SIG-M5 treated with dmso at 0.1 percent for 504 hours (cell line): ENCODE results near the gene CAMTA1.
"Not testable (repeated sequence)": the region's sequence is repeated elsewhere in the genome, so short reads cannot be mapped to it uniquely, and the experiment has no call there.

Source experiments
- DNase-seq: peaks from one replicate; lab custom pipeline; 2025; ENCODE audit not compliant: unreplicated experiment; lab: John Stamatoyannopoulos, UW

The CAMTA1 gene

DNA sequence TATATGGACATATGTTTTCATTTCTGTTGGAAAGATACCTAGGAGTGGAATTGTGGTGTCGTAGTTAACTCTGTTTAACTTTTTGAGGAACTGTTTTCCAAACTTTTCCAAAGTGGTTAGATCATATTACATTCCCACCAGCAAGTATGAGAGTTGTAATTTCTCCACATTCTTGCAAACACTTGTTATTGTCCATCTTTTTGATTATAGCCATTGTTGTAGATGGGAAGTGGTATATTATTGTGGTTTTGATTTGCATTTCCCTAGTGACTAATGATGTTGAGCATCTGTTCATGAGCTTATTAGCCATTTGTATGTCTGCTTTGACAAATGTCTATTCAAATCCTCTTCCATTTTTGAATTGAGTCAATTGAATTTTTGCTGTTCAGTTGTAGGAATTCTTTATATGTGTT, 19.8 kb downstream of the CAMTA1 start:
- DNase-seq, result no peak

- no peak for DNase-seq
Observed at GRCh38 chr1:6807782-6808181, 22.5 kb downstream of the CAMTA1 start.

- no peak for DNase-seq
Observed at GRCh38 chr1:6809461-6809860, 24.2 kb downstream of the CAMTA1 start.

DNA sequence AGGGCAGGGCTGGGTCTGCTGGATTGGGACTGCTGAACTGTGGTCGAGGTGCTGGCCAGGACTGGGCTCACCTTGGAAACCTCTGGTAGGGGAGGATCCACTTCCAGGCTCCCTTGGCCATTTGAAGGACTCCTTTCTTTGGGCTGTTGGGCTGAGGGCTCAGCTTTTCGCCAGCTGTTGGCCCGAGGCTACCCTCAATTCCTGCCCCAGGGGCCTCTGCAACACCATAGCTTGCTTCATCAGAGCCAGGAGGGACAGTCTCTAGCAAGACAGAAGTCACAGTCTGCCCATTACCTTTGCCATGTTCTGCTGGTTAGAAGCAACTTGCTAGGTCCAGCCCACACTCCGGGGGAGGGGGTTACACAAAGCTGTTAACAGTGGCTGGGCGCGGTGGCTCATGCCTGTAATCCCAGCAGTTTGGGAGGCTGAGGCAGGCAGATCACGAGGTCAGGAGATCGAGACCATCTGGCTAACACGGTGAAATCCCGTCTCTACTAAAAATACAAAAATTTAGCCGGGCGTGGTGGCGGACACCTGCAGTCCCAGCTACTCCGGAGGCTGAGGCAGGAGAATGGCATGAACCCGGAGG, 25.0 kb downstream of the CAMTA1 start:
- not testable (repeated sequence) for DNase-seq

DNA sequence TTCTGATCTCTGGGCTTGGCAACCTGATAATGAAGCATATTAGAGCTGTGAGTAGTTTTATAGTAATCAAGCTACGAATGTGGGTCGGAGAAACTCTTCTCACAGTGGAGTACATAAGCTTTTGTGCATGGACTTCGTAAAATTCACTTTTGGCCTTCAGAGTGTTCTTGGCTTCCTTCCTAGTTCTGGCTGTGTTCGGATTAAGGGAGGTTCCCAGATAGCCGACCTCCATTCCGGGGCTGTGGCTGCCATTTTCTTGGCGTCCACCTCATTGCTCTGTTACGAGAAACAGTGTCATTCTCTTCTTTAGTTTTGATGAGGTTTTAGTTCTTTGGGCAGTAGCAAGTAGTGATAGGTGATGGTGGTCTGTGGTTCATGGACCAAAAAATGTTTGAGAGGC, 26.3 kb downstream of the CAMTA1 start:
- no peak for DNase-seq

GRCh38 chr1:6813165-6813564, 27.9 kb downstream of the CAMTA1 start:
- DNase-seq, result no peak

- DNase-seq, result no peak
Observed at GRCh38 chr1:6815726-6816125, 30.5 kb downstream of the CAMTA1 start.

- DNase-seq, result no peak
Observed at GRCh38 chr1:6819246-6820040, 34.2 kb downstream of the CAMTA1 start.

DNA sequence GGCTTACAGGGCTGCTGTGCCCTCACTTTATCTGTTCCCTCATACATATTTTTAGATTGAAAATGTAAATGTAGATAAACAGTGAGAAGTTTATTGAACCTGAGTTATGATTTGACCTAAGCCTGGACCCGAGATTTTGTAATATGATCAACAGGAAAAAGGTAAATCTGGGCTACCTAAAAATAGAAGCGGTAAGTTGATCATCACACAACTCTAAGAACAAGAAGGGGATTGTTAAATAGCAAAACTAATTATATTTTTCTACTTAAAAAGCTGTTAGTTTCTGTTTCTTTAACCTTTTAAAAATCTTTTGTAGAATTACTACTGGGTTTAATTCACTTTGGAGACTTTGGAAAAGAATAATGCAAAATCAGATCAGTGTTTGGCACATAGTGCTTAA, 35.6 kb downstream of the CAMTA1 start:
- DNase-seq, result no peak

GRCh38 chr1:6822530-6823359, 37.5 kb downstream of the CAMTA1 start:
- no peak for DNase-seq

DNA sequence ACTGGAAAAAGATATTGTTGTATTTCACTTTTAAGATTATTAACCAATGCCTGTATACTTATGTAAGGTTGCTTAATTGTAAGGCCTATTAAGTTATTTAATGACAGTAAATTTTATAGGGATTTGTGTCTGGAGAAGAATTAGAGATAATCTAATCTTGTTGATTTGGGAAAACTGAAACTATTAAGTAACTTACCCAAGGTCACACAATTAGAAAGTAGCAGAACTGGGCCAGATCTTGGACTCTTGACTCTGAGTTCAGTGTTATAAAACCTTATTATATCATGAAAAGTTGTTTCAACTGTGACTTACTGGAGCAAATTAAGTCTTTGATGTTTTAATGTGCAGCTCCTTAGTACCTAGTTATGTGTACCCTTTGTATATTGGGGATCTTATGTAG, 38.5 kb downstream of the CAMTA1 start:
- DNase-seq, result no peak

DNA sequence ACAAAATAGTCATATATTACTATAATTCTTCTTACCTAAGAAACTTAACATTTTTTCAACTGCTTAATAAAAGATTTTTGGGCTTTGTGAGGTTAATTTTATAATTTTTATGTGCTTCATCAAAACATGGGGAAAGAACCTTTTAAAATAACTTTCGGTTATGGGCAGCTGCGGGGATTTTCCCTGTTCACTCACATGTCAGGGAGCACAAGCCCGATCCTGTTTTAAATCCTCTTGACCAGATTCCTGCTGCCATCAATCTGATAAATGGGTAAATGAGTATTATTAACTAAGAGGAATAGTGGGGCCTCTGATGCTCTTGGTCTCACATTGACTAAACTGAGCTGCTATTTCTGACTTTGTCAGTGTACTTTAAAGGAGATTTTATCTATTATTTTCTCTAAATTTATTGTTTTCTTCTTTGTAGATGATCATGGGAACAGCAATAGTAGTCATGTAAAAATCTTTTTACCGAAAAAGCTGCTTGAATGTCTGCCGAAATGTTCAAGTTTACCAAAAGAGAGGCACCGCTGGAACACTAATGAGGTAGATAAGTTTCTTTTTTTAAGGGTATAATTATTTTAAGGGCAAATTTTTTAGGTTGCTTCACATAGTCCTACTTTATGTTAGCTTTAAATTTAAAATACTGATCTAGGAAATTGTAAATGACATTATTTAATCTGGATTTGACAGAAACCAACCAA, 39.6 kb downstream of the CAMTA1 start:
- no peak for DNase-seq

DNA sequence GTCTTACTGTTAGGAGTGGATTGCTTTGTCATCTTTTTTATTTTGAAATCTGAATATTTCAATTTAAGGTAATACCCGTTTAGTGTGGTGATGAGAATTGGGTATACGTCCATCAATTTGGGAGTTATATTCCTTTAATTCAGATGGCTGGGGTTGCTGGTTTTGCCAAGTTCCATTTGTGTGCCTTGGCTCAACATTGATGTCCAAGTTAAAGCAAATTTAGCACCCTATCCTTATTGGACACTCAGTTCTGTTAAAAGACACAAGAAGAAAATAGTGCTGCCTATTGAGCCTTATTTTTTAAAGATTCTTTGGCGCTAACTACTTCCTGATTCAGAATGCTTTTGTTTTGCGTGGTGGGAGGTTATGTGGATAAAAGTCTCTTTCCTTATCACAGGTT, 40.6 kb downstream of the CAMTA1 start:
- DNase-seq, result no peak

DNA sequence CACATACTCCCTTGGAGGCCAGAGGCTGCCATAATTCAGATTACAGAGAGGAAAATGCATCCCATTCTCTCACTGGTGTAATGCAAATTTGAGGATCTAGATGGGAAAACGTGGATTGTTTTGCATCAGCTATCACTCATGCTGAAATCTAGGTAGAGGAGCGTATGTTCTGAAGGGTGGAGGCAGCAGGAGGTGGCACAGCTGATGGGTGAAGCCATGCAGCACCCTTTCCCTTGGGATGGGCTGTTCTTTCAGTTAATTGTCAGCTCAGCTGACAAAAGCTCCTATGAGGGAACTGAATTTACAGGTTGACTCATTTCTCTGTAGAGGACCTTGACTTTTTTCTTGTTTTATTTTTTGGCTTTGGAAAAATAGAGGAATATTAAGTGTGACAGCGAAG, 41.8 kb downstream of the CAMTA1 start:
- no peak for DNase-seq

DNA sequence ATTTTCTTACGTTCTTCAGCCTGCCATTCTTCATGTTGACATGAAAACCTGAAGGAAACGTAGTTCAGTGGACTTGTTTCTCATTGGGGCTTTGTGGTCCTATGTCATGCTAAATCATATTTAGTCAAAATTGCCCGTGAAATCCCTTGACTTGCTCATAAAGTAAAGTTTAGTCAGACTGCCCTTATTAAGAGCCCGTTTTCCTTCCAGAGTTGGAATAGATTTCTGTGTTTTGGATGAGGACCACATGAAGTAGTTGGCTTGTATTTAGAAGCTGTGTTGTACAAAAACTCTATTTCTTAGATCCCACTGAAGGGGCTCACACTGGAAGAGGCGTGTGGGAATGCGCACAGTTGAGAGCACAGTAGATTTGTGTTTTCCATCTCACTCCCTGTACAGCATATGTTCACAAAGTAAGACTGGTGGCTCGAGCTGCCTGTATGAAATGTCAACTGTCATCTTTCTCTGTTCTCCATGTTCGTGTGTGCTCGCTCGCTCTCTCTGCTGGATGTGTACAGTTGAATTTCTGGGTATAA, 42.4 kb downstream of the CAMTA1 start:
- DNase-seq, result no peak

DNA sequence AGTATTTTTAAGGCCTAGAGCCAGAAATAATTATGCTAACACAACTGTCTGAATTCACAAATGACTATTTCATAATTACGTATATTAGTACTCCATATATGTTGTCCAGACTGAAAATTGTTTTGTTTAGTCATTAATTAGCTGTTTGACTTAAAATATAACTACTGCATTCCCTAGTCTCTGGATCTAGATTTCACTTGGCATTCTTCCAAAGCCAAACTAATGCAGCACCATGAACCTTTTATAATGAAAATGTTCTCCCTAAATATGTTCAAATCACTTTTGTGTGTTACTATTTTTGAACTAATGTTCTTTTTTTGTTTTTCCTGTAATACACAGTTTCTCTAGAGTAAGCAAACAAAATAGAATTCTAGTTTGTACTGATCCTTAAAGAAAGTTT, 46.1 kb downstream of the CAMTA1 start:
- no peak for DNase-seq

- not testable (repeated sequence) for DNase-seq
Observed at GRCh38 chr1:6832006-6832405, 46.8 kb downstream of the CAMTA1 start.

- no peak for DNase-seq
Observed at GRCh38 chr1:6832531-6833188, 47.4 kb downstream of the CAMTA1 start.

DNA sequence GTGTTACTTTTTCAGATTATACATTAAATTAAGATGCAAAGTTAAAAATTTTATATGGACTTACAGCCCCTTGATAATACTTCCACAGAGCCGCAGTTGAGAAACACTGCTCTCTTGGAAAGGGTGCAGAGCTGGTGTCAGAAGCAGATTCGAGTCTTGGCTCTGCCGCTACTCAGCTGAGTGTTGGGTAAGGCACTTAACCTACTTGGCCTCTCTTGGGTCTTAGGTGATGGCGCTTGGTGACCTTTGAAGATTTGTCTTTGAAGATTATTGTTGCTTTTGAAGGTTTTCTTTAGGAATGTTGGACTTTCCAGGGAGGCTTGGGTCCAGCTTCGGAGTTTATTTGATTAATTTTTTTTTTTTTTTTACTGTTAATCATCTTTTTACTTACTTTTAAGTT, 48.5 kb downstream of the CAMTA1 start:
- no peak for DNase-seq

DNA sequence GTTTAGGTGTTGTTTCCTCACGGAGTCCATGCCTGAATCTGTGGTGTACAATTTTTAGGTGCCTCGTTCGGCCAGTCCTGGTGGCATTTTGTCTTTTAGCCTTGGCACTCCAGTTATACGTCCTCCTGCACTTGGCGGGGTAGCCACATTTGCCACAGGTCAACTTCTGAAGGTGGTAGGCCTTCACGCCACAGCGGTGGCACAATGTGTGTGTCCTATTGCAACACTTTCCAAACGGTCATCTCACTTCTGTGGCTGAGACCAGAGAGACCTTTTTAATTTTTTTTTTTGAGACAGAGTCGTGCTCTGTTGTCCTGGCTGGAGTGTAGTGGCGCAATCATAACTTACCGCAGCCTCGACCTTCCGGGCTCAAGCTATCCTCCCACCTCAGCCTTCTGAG, 49.1 kb downstream of the CAMTA1 start:
- DNase-seq, result no peak

GRCh38 chr1:6835139-6835538, 49.9 kb downstream of the CAMTA1 start:
- DNase-seq, result no peak
